Activated CD8-positive, alpha-beta T cell treated with anti-CD3 and anti-CD28 coated beads, Interleukin-2, amount 10 ng/mL, durations not matched to agents 7 days and 5 days (primary cell): ENCODE measurements around the gene CFAP92. TPM values are rescaled to one million over a fixed set of nuclear protein-coding genes. Genes with fewer than 3 reads are reported as not detected.

Experiments
- ATAC-seq: fragments of 150-1000 bp; cut with Tn5 transposase; one replicate; pipeline ENCODE4 v1.10.0; 2021; ENCODE audit warnings: moderate library complexity
- CTCF ChIA-PET: fragments of 350-600 bp; sonication (Branson Sonifier 250); formaldehyde crosslinking; loops from one replicate; lab custom pipeline; 2021; ENCODE audit warnings: antibody characterized with exemption; lab: Charles Lee
- POLR2A ChIA-PET: fragments of 350-600 bp; sonication (Branson Sonifier 250); formaldehyde crosslinking; loops from one replicate; lab custom pipeline; 2021; ENCODE audit warnings: antibody characterized with exemption; lab: Charles Lee
- DNase-seq: peaks from one replicate; pipeline ENCODE4 v3.0.0-alpha.2; 2020
- H3K27ac Mint-ChIP-seq: one replicate; pipeline ENCODE4 v1.8.0; 2021; ENCODE audit warnings: mild to moderate bottlenecking, mixed read lengths
- H3K27me3 Mint-ChIP-seq: one replicate; pipeline ENCODE4 v1.8.0; 2021; ENCODE audit warnings: low read depth, mixed read lengths
- H3K36me3 Mint-ChIP-seq: one replicate; pipeline ENCODE4 v1.8.0; 2021; ENCODE audit warnings: low read depth, mixed read lengths
- H3K4me1 Mint-ChIP-seq: one replicate; pipeline ENCODE4 v1.8.0; 2021; ENCODE audit warnings: low read depth, mixed read lengths
- H3K4me3 Mint-ChIP-seq: one replicate; pipeline ENCODE4 v1.8.0; 2021; ENCODE audit warnings: mild to moderate bottlenecking, mixed read lengths
- H3K9me3 Mint-ChIP-seq: one replicate; pipeline ENCODE4 v1.8.0; 2022; ENCODE audit warnings: mixed read lengths; ENCODE audit not compliant: insufficient read depth
- total RNA-seq, 2 experiments: library from RNA; stranded (reverse); gene quantifications; one replicate each; pipeline ENCODE4 v1.2.3, GENCODE V29; 2021

The CFAP92 gene
- total RNA-seq, 2 experiments from 2014 or later = 0.18 to 0.26 TPM

GRCh38 chr3:129033633-129034321, 39.9 kb upstream of the CFAP92 start:
- peaks cover 2% of the 10 kb centered on the region for H3K27me3 Mint-ChIP-seq
- H3K36me3 Mint-ChIP-seq = no peaks in the 10 kb centered on the region
- peaks cover 23% of the 10 kb centered on the region for H3K4me1 Mint-ChIP-seq
- CTCF ChIA-PET = interaction anchor here (0.6 to 1.6 kb wide), 4 partner anchors 11 to 63 kb away, joined by 3 to 6 read pairs (median 4); no protein-coding TSS in a partner anchor
- H3K4me3 Mint-ChIP-seq = no peak overlapping the region
- POLR2A ChIA-PET = no interaction called here
- no peak for ATAC-seq
- H3K9me3 Mint-ChIP-seq = no peaks in the 10 kb centered on the region
- no peak for DNase-seq
- no peak overlapping the region for H3K27ac Mint-ChIP-seq

GRCh38 chr3:129033151-129033550, 39.3 kb upstream of the CFAP92 start:
- POLR2A ChIA-PET = no interaction called here
- Mint-ChIP-seq H3K27ac (no peak overlapping the region), H3K27me3 (peaks cover 2% of the 10 kb centered on the region), H3K4me3 (no peak overlapping the region), H3K4me1 (peaks cover 23% of the 10 kb centered on the region), H3K9me3 (no peaks in the 10 kb centered on the region), H3K36me3 (no peaks in the 10 kb centered on the region)
- CTCF ChIA-PET = interaction anchor here (0.6 to 1.6 kb wide), 2 partner anchors 16 to 20 kb away, joined by 3 to 5 read pairs; no protein-coding TSS in a partner anchor
- DNase-seq = no peak
- no peak for ATAC-seq

- H3K36me3 Mint-ChIP-seq = no peaks in the 10 kb centered on the region
- DNase-seq = no peak
- peaks cover 2% of the 10 kb centered on the region for H3K27me3 Mint-ChIP-seq
- H3K27ac Mint-ChIP-seq = no peak overlapping the region
- CTCF ChIA-PET = interaction anchor here (1.6 kb wide), 1 partner anchor 21 kb away, joined by 5 read pairs; no protein-coding TSS in a partner anchor
- no peak overlapping the region for H3K4me3 Mint-ChIP-seq
- peaks cover 23% of the 10 kb centered on the region for H3K4me1 Mint-ChIP-seq
- ATAC-seq = no peak
- no peaks in the 10 kb centered on the region for H3K9me3 Mint-ChIP-seq
- POLR2A ChIA-PET = no interaction called here
Measured at GRCh38 chr3:129032716-129033115, 38.8 kb upstream of the CFAP92 start.

- Mint-ChIP-seq H3K27me3 (peaks cover 2% of the 10 kb centered on the region), H3K4me1 (peaks cover 24% of the 10 kb centered on the region), H3K9me3 (no peaks in the 10 kb centered on the region), H3K36me3 (no peaks in the 10 kb centered on the region), H3K4me3 (no peak overlapping the region), H3K27ac (no peak overlapping the region)
- ChIA-PET POLR2A (no interaction called here), CTCF (interaction anchor here (0.6 to 2.7 kb wide), 6 partner anchors 9 to 370 kb away, joined by 3 to 14 read pairs (median 8); no protein-coding TSS in a partner anchor)
- no peak for ATAC-seq
- no peak for DNase-seq
Measured at GRCh38 chr3:129031476-129032215, 37.8 kb upstream of the CFAP92 start.

- Mint-ChIP-seq H3K27ac (no peak overlapping the region), H3K27me3 (peaks cover 2% of the 10 kb centered on the region), H3K9me3 (no peaks in the 10 kb centered on the region), H3K4me1 (peaks cover 24% of the 10 kb centered on the region), H3K36me3 (no peaks in the 10 kb centered on the region), H3K4me3 (no peak overlapping the region)
- ChIA-PET CTCF (interaction anchor here (0.9 to 2.7 kb wide), 8 partner anchors 8 to 88 kb away, joined by 3 to 14 read pairs (median 4); no protein-coding TSS in a partner anchor), POLR2A (interaction anchor here (1.3 to 2.2 kb wide), 3 partner anchors 14 to 286 kb away, joined by 3 to 9 read pairs (median 5); a partner anchor contains a TSS)
- ATAC-seq = no peak
- no peak for DNase-seq
Measured at GRCh38 chr3:129030611-129031010, 36.7 kb upstream of the CFAP92 start.

GRCh38 chr3:129028866-129029265, 35.0 kb upstream of the CFAP92 start:
- Mint-ChIP-seq H3K4me1 (peaks cover 19% of the 10 kb centered on the region), H3K27me3 (peaks cover 2% of the 10 kb centered on the region), H3K27ac (no peak overlapping the region), H3K36me3 (no peaks in the 10 kb centered on the region), H3K4me3 (no peak overlapping the region), H3K9me3 (no peaks in the 10 kb centered on the region)
- DNase-seq (no peak), ATAC-seq (no peak)
- ChIA-PET POLR2A (interaction anchor here (2.2 kb wide), 1 partner anchor 13 kb away, joined by 9 read pairs; no protein-coding TSS in a partner anchor), CTCF (interaction anchor here (2.8 to 4.6 kb wide), 5 partner anchors 13 to 58 kb away, joined by 13 to 117 read pairs (median 34); no protein-coding TSS in a partner anchor)

GRCh38 chr3:129027544-129027880, 33.6 kb upstream of the CFAP92 start:
- DNase-seq (no peak), ATAC-seq (no peak)
- H3K36me3 Mint-ChIP-seq = no peaks in the 10 kb centered on the region
- POLR2A ChIA-PET = interaction anchor here (0.6 to 3.8 kb wide), 10 partner anchors 10 to 289 kb away, joined by 3 to 66 read pairs (median 4); partner anchors contain the start of gene RAB43
- H3K9me3 Mint-ChIP-seq = no peaks in the 10 kb centered on the region
- H3K27me3 Mint-ChIP-seq = peaks cover 2% of the 10 kb centered on the region
- H3K4me3 Mint-ChIP-seq = peak overlapping the region; percentile 31
- H3K4me1 Mint-ChIP-seq = peaks cover 25% of the 10 kb centered on the region
- CTCF ChIA-PET = interaction anchor here (0.7 to 4.6 kb wide), 17 partner anchors 10 to 289 kb away, joined by 3 to 117 read pairs (median 6); partner anchors contain the start of genes CFAP92 and HMCES
- peak overlapping the region; percentile 43 for H3K27ac Mint-ChIP-seq

GRCh38 chr3:129026728-129027543, 33.1 kb upstream of the CFAP92 start:
- ATAC-seq (peak; percentile 100), DNase-seq (peak; percentile 96)
- H3K9me3 Mint-ChIP-seq = no peaks in the 10 kb centered on the region
- H3K36me3 Mint-ChIP-seq = no peaks in the 10 kb centered on the region
- H3K4me1 Mint-ChIP-seq = peaks cover 30% of the 10 kb centered on the region
- peak overlapping the region; percentile 95 for H3K27ac Mint-ChIP-seq
- POLR2A ChIA-PET = interaction anchor here (0.6 to 3.8 kb wide), 12 partner anchors 8 to 289 kb away, joined by 3 to 66 read pairs (median 4); partner anchors contain the start of gene RAB43
- CTCF ChIA-PET = interaction anchor here (0.7 to 4.6 kb wide), 31 partner anchors 10 to 289 kb away, joined by 3 to 117 read pairs (median 4); partner anchors contain the start of genes ACAD9, CFAP92, EFCC1 and GP9
- H3K27me3 Mint-ChIP-seq = peaks cover 2% of the 10 kb centered on the region
- H3K4me3 Mint-ChIP-seq = peak overlapping the region; percentile 81

GRCh38 chr3:129025691-129026435, 32.0 kb upstream of the CFAP92 start:
- Mint-ChIP-seq H3K4me3 (peak overlapping the region; percentile 81), H3K4me1 (peaks cover 33% of the 10 kb centered on the region), H3K9me3 (no peaks in the 10 kb centered on the region), H3K27ac (peak overlapping the region; percentile 95), H3K36me3 (no peaks in the 10 kb centered on the region), H3K27me3 (peaks cover 2% of the 10 kb centered on the region)
- ATAC-seq (no peak), DNase-seq (no peak)
- CTCF ChIA-PET = interaction anchor here (0.7 to 4.6 kb wide), 25 partner anchors 10 to 408 kb away, joined by 3 to 117 read pairs (median 5); partner anchors contain the start of genes ACAD9, CFAP92, EFCC1 and GP9
- POLR2A ChIA-PET = interaction anchor here (1.1 to 3.8 kb wide), 5 partner anchors 9 to 404 kb away, joined by 3 to 66 read pairs (median 5); partner anchors contain the start of gene RAB43

- POLR2A ChIA-PET = interaction anchor here (3.8 kb wide), 1 partner anchor 9 kb away, joined by 66 read pairs; no protein-coding TSS in a partner anchor
- no peak for DNase-seq
- peaks cover 2% of the 10 kb centered on the region for H3K27me3 Mint-ChIP-seq
- peak overlapping the region; percentile 13 for H3K27ac Mint-ChIP-seq
- H3K4me1 Mint-ChIP-seq = peaks cover 33% of the 10 kb centered on the region
- no peak for ATAC-seq
- no peaks in the 10 kb centered on the region for H3K9me3 Mint-ChIP-seq
- CTCF ChIA-PET = interaction anchor here (0.8 to 4.6 kb wide), 6 partner anchors 9 to 300 kb away, joined by 3 to 117 read pairs (median 26); partner anchors contain the start of gene CFAP92
- no peak overlapping the region for H3K4me3 Mint-ChIP-seq
- H3K36me3 Mint-ChIP-seq = no peaks in the 10 kb centered on the region
Measured at GRCh38 chr3:129025108-129025507, 31.2 kb upstream of the CFAP92 start.
